GM19397 (cell line): ENCODE results near the gene CCDC30.

Source experiments
- ATAC-seq: cut with Tn5 transposase; IDR thresholded peaks from one replicate; pipeline ENCODE4 v1.9.1; 2021; ENCODE audit warnings: mild to moderate bottlenecking, moderate library complexity; ENCODE audit not compliant: unreplicated experiment

Gene CCDC30

DNA sequence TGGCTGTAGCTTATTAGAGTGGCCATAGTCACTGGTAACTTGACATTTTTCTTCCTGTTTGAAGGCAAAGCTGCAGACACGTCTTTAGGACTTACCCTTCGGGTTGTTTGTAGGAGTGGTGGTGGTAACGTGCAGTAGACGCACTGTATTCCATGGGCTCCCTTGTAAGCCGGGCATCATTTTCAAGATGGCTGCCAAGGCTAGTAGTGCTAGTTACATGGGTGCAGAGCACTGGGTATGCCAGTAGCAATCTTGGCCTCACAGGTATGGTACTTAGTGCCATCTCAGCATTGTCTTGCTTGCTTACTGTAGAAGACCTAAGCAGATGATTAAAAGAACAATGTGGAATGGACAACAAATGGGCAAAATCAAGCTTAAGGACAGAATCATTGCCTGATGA is 221.1 kb downstream of the CCDC30 start:
- ATAC-seq = no peak

DNA sequence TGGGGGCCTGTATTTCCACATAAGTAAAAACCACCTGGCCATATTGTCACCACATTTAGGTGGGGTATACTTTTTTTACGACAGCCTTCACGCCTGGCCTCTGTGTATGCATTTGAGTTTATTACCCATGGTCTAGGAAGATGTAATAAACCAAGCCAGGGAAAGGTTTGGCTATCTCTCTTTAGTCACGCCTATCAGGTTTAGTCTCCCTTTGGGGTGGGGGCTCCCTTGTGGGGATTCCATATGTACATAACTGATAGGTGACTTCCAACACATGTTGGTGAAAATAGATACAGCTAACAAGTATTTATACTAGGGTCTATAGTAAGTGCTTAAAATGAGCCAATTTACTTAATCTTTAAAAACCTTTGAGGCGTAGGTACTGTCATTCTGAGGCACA is 223.3 kb downstream of the CCDC30 start:
- ATAC-seq = no peak

DNA sequence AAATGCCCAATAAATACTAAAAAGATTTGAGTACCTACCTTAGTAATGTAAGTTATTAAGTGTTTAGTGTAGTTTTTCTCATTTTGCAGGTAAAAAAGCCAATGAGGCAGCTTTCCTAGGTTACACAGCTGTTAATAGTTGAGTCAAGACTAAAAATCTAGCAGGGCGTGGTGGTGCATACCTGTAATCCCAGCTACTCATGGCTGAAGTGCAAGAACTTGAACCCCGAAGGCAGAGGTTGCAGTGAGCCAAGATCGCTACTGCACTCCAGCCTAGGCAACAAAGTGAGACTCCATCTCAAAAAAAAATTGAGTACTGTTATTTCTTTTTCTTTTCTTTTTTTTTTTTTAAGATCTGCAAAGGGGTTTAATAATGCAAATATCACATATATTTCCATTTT is 226.8 kb downstream of the CCDC30 start:
- no peak for ATAC-seq

DNA sequence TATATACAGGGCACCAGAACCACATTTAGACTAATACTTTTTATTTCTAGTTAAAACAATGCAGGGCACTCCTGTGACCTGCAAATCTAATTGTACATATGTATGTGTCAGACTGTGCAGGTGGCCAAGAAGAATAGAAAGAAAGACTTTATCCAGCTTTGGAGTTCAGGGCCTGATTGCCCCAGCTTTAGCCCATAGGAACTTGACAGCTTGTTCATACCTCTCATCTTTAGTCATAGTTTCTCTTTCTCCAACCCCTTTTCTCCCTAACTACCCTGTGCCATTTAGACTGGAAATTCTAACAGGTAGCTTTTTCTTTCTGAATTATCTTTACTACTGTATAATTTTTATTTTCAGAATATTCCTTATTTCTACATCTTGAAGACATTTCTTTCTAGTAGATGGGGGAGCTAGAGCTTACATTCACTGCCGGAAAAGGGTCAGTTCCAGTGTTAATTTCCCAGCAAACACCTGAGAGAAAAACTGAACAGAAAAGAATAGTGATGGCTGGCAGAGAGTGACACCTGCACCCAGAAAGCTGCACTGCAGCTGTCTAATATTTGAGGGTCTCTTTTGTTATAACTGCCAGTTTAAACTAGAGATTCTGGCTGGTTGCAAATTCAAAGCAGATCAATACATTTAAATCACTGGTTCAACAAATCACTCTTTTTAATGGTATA is 227.5 kb downstream of the CCDC30 start:
- ATAC-seq = no peak

DNA sequence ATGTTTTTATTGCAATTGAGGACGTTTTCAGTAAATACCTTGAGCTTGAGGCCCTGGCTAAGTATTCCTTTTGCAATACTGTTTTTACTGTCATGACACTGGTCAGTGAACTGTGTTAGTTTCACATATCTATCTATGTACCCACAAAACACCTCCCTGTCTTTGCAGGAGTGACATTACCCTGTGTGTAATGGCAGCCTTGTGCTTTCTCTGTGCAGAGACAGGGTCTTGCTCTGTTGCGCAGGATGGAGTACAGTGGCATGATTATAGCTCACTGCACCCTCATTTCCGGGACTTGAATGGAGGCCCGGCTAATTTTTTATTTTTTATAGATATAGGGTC is 228.0 kb downstream of the CCDC30 start:
- no peak for ATAC-seq

DNA sequence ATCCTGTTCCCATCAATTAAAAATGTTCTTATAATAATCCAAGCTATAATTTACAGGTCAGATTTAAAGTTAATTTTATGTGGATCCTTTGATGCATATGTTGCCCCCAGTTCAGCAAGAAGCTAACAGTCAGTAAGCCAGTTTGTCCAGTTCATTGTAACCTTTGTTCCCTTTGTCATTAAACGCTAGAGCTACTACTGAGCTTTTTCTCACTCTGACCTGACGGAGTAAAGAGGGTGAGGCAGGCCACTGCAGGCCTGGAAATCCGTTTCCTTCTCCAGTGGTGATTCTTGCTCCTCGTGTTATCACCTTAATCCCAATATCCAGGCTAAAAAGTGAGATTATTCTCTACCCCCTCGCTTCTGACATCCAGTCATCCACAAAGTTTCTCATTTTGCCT is 229.4 kb downstream of the CCDC30 start:
- no peak for ATAC-seq

DNA sequence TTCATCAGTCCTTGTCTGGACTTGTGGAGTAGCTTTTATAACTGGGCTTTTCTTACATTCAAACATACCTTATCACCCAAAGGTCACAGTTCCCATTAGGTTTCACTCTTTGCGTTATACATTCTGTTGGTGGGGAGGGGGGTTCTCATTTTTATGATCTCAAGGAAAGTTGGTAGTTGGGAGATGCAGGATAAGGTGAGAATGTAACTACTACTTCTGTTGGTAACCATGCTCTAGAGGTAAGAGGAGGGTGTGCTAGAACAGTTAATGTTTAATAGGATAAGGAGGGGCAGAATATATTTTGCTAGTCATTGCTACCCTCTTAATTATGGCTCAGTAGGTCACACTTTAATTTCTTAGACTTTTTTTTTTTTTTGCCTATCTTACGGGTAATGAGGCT is 229.8 kb downstream of the CCDC30 start:
- no peak for ATAC-seq

DNA sequence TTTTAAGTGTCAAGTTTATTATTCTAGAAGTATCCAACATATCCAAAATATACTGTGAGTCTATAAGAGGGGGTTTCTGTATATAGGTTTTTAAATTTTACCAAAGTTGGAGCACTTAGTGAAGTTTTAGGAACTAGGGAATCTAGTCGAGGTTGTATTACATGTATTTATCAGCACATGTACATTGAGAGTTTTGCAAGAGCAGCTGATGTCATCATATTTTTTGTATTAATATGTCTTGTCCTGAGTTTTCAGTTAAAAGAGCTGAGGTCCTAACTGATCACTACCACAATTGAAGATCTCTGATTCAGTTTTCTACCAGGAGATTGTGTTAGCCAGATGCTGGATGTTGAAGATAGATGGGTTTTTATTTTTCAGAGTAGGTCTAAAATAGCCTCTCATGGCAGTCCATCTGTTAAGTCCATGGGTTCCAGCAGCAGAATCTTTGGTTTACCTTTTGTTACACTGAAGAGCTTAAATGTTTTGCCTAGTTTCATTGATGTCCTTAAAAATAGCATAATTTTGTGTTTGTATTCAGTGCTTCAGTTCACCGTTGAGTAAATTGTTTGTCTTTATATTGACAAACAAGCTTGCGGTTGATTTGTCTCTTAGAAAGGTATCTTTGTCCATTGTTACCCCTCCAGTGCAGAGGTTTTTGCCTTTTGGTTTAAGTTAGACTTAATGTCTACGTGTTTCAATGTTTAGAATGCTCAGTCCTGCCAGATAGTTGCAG is 235.2 kb downstream of the CCDC30 start:
- no peak for ATAC-seq

DNA sequence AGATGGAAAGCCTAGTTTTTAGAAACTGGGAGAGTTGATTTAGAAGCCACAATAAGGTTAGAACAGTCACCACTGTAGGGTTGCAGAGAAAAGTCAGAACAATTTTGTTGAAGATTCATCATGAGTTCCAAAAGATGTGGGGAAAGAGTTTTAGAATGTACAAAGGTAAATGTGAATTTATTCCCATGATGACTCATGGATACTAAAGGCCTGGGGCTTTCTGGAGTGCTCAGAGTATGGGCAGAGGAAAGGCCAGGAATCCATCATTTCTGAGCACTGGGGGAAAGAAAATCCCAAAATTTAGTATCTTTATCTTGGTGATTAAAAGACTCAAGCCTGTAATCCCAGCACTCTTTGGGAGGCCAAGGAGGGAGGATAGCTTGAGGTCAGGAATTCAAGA is 236.9 kb downstream of the CCDC30 start:
- no peak for ATAC-seq

DNA sequence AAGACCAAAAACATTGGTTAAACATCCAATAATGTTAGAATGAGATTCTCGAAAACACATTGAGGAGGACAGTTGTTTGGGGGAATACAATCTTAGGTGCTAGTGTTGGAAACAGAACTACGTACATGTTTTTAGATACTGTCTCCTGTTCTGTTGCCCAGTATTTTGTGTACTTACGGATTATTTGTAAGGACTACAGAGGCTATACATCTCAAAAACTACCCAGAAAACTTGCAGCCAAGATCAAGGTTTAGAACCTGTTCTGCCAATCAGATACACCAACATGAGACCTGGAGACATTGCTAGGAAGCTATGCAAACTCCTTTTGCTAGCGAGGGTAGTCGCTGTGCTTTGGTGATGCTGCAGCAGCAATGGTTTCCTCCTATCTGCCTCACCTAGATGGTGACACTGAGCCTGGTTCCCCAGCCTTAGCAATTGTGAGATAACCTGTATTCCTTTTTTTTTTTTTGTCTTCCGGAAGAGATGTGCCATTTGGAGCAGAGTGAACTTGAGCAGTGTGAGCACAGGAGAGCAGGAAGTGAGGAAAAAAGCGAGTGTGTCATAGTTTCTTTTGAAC is 240.9 kb downstream of the CCDC30 start:
- ATAC-seq = no peak
